HG03571 (cell line): Measurements from ENCODE around the gene DGKI.

ENCODE experiments used
- ATAC-seq: cut with Tn5 transposase; IDR thresholded peaks from one replicate; pipeline ENCODE4 v1.9.1; 2021; ENCODE audit not compliant: unreplicated experiment

The DGKI gene

GRCh38 chr7:137791930-137792329 is 54.8 kb downstream of the DGKI start:
- ATAC-seq: no peak

- ATAC-seq: no peak
These were observed 55.9 kb downstream of the DGKI start for GRCh38 chr7:137790828-137791227.

DNA sequence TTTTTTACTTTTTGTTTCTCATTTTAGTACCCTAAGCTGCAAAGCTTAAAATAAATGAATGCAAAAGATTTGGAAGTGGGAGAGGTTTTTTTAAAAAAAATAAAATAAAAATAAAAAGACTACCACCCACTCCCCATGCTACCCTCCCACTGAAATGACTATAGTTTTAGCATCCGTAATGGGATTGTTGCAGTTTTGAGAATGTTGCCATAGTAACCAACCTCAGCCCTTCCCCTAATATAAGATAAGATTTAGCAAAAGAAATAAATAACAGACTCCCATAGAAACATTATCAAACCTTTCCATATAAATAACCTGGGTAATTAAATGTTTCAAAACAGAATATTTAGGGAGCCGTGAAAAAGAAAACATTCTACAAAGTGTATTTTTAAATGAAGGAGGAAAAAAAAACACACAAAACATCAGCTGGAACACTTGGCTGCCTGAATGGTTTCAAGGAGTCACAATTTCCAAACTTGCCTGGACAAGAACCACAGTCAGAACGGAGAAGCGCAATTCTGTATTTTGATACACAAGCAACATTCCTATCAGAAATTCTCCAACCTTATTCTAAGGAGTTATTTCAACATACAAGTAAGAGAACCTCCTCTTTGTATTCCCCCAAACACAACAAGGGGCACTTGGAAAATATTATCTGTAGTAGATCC is 57.4 kb downstream of the DGKI start:
- ATAC-seq: no peak

GRCh38 chr7:137787301-137787976 is 59.3 kb downstream of the DGKI start:
- no peak for ATAC-seq

DNA sequence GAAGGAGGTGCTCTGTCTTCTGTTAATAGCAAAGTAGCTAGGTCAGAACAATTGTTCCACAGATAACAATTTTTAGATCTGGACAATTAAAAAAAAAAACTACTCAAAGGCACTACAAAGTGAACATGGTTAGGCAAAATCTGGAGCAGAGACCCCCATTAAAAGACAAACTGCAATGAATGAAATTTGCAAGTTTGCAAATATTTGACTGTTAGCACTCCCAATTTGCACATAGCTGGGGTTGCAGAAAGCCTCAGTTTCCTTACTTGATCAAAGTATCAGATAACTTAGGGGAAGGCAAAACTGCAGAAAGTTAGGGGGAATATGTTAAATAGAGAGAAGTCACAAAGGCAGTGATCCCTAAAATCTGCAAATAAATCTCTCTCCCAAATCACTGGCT is 68.3 kb downstream of the DGKI start:
- no peak for ATAC-seq

GRCh38 chr7:137774793-137775201 is 72.0 kb downstream of the DGKI start:
- ATAC-seq: no peak

GRCh38 chr7:137772748-137773147 is 74.0 kb downstream of the DGKI start:
- ATAC-seq: no peak

GRCh38 chr7:137772316-137772715 is 74.5 kb downstream of the DGKI start:
- ATAC-seq: no peak

DNA sequence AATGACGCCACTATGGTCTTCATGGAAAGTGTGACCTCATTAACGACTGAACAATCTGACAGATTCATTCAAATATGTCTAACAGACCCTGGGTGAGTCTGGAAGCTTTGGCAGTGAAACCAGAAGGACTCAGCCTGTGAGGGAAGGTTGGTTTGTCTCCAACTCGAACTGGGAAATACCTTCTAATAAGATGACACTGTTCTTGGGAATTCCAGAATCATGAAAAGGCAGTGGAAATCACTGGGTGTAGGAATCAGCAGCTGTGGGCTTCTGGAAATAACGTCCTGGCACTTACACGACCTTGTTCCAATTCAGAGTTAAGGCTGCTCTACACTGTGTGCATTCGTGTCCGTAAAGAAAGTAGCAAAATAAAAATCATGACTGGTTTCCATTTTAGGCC is 75.1 kb downstream of the DGKI start:
- no peak for ATAC-seq

DNA sequence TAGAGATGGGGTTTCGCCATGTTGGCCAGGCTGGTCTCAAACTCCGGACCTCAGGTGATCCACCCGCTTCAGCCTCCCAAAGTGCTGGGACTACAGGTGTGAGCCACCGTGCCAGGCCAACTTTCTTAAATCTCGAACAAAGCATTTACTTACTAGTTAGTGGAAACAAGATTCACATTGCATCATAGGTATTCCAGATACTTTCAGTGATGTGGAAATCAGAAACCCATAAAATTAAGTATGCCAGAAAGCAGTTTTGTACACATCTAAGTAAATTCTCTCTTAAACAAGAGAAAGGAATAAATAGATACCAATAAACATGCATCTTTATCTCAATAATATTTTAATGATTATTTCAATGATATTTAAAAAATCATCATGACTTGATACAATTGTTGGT is 75.5 kb downstream of the DGKI start:
- ATAC-seq: no peak

DNA sequence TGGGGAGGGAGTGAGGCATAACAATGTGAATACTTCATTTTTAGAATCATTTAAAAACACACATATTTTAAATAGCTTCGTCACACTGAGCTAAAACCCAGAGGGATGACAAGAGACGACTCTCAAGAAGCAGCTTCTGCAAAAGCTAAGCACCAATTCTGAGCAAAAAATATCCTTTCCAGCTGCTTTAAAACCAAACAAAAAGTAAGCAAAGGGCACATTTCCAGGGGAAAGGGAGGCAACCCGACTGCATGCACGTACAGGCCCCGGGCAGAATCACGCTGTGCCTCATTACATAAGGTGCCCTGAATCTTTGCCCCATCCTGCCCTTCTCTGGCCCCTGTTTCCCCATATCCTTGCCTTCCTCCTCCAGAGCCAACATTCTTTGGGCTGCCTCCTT is 78.4 kb downstream of the DGKI start:
- no peak for ATAC-seq

- ATAC-seq: no peak
These were observed 84.4 kb downstream of the DGKI start for GRCh38 chr7:137762334-137762733.

GRCh38 chr7:137760111-137760510 is 86.7 kb downstream of the DGKI start:
- no peak for ATAC-seq

GRCh38 chr7:137757146-137757925 is 89.4 kb downstream of the DGKI start:
- no peak for ATAC-seq

GRCh38 chr7:137755846-137756651 is 90.7 kb downstream of the DGKI start:
- no peak for ATAC-seq

GRCh38 chr7:137755427-137755826 is 91.3 kb downstream of the DGKI start:
- no peak for ATAC-seq

- no peak for ATAC-seq
These were observed 92.6 kb downstream of the DGKI start for GRCh38 chr7:137753948-137754851.

DNA sequence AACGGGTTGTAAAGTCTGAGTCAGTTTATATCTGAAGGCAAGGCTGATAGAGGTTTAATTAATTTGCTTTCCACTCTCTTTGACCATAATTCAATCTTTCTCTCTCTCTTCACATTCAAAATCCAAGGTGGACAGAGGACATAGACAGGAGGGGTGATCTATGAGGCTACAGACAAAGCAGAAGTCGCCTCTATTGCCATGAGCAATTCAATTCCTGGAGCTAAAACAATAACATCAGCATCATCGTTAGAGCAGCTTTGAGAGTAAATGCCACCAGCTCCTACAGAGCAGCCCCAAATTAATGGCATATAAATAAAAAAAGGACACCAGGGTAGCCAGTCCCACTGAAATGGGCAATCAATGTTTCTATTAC is 93.2 kb downstream of the DGKI start:
- no peak for ATAC-seq

DNA sequence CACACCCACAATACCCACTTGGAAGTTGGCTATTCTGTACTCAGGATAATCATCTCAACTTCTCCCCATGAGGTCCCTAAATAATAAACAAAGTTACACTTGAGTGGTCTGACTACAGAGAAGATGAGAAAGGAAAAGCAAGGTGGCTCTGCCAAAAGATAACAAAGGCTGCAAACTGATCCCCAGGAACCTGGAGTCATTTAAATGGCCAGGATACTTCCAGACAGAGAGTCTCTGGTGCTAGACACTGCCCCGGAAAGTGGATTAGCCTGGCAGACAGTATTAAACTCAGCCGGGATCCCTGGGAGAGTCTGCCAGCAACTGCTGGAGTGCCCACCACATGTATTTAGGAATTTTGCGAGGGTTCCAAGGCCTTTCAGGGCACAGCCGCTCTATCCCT is 93.7 kb downstream of the DGKI start:
- ATAC-seq: no peak

DNA sequence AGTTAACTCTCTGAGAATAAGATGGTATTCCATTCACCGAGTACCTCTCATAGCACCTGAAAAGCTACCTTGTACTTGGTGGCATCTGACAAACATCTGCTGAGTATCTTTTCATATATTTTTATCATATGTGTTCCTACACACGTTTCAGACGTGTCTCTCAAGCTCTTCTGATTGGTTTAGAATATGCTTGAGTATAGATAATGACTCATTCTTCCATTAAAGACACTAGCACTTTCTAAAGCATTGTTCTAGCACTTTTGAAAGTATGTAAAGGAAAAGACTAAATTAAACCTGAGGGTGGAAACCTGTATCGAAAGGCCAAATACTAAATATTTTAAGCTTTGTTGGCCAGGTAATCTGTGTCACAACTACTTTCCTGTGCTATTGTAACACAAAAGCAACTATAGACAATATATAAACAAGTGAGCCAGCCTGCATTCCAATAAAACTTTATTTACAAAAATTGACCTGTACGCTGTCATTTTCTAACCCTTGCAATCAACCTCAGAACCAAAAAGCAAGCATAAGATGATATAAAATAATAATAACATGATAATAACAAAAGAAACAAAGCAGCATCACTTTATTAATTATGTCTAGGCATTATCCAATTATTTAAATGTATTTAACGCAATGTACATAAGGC is 95.3 kb downstream of the DGKI start:
- ATAC-seq: no peak
